PC-3 (cell line): ENCODE results near the gene EPHA10.

Experiments used
- CTCF ChIP-seq: fragments of 300-600 bp; sonication (generic); conservative IDR thresholded peaks from 2 replicates; pipeline ENCODE4 v1.5.1; 2017; ENCODE audit warnings: antibody characterized with exemption, low read depth, mild to moderate bottlenecking, low read length
- EZH2 ChIP-seq: fragments of 300-600 bp; sonication (generic); IDR thresholded peaks from one replicate; pipeline ENCODE4 v1.6.1; 2017; ENCODE audit warnings: antibody characterized with exemption, mild to moderate bottlenecking, low read length; ENCODE audit not compliant: unreplicated experiment

GRCh38 chr1:37731312-37732019 is 33.5 kb downstream of the EPHA10 start:
- TF ChIP-seq CTCF = no peak
- no peak for TF ChIP-seq EZH2
